Measurements from ENCODE around the gene KCNJ10. TPM values are rescaled to one million over a fixed set of nuclear protein-coding genes. Genes with fewer than 3 reads are reported as not detected.

The KCNJ10 gene
- total and polyA plus RNA-seq, 2 of the 13 experiments (the other 11 are each of a cell fraction or from before 2014, with no cell fraction given) = 4.4 to 10.3 TPM

DNA sequence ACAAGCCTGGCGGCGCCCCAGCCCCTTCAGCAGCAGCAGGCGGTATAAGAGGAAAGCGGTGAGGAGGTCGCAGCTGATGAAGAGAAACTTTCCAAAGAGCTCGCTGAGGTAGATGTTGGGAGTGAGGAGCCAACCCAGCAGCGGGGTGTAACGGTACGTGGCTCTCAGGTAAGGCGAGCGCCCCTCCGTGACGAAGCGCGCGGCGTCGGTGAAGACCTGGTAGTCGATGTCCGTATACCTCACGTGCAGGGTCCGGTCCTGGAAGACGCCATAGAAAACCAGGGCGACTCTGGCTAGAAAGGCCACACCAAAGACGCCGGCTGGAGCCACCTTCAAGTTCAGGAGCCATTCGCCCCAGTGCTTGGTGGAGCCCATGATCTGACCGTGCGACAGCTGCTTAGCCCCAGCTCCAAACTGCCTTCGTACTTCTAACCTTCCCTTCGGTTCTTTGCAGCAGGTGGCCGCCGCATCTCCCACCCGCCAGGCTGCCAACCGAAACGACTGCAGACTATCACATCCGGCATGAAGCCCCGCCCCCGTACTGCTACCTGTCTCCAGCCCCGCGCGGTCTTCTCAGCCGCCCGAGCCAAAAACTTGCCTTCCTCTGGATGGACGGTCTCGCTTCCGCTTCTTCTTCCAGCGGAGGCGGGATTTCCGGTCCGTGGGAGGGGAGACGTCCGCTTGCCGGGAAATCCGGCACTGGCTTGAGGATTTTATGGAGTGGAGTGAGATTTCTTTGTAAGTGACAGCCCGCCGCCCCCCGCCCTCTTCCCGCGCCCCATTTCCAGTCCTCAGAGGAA, 38.4 kb downstream of the KCNJ10 start, which contains the start of gene PIGM (continued):
- TF ChIP-seq PAXIP1 (CRISPR knock-in tag; conservative IDR thresholded peaks at IDR 0.05) (no peak; the same call in 1 of the 2 replicates), SNAI1 (CRISPR knock-in tag; IDR thresholded peaks at IDR 0.05; ENCODE audit: borderline replicate concordance) (peak; percentile 52; the same call in 1 of the 2 replicates), SETDB1 (CRISPR knock-in tag; IDR thresholded peaks at IDR 0.05; ENCODE audit: borderline replicate concordance) (no peak), ZNF253 (CRISPR knock-in tag; IDR thresholded peaks at IDR 0.05; ENCODE audit: borderline replicate concordance) (no peak), BCLAF1 (IDR thresholded peaks at IDR 0.05) (no peak), PAF1 (CRISPR knock-in tag; IDR thresholded peaks at IDR 0.05) (no peak), FOSL2 (CRISPR knock-in tag; IDR thresholded peaks at IDR 0.05) (peak; percentile 34; the same call in 1 of the 2 replicates), ZNF460 (CRISPR knock-in tag; IDR thresholded peaks at IDR 0.05; ENCODE audit: borderline replicate concordance) (no peak), ATF2 (CRISPR knock-in tag; IDR thresholded peaks at IDR 0.05) (no peak), SRF (IDR thresholded peaks at IDR 0.05; ENCODE audit: low read depth, low read length) (0 out of 2 replicates have a peak, but pooled peaks have one; percentile 43), HDAC1 (CRISPR knock-in tag; IDR thresholded peaks at IDR 0.05) (peak; percentile 76), HBP1 (CRISPR knock-in tag; IDR thresholded peaks at IDR 0.05; ENCODE audit: low read depth) (no peak), RARA (CRISPR knock-in tag; IDR thresholded peaks at IDR 0.05) (0 out of 2 replicates have a peak, but pooled peaks have one; percentile 23), MAFK (conservative IDR thresholded peaks at IDR 0.05 in 1 of 2, IDR thresholded peaks at IDR 0.05 in 1 of 2; ENCODE audit: low read length in 2 of 2) (no peak), ZNF296 (CRISPR knock-in tag; conservative IDR thresholded peaks at IDR 0.05) (no peak), ZSCAN25 (CRISPR knock-in tag; IDR thresholded peaks at IDR 0.05) (0 out of 2 replicates have a peak, but pooled peaks have one; percentile 32), ZNF496 (CRISPR knock-in tag; IDR thresholded peaks at IDR 0.05; ENCODE audit: insufficient replicate concordance) (no peak), ZFYVE20 (CRISPR knock-in tag; IDR thresholded peaks at IDR 0.05; ENCODE audit: borderline replicate concordance, low read depth) (no peak)

All from HepG2 (cell line).